NOMO-1 treated with dmso at 0.1 percent for 144 hours (cell line): Measurements from ENCODE around the gene FN3K.

Source experiments
- DNase-seq: peaks from one replicate; lab custom pipeline; 2025; ENCODE audit not compliant: unreplicated experiment; lab: John Stamatoyannopoulos, UW

Gene FN3K

DNA sequence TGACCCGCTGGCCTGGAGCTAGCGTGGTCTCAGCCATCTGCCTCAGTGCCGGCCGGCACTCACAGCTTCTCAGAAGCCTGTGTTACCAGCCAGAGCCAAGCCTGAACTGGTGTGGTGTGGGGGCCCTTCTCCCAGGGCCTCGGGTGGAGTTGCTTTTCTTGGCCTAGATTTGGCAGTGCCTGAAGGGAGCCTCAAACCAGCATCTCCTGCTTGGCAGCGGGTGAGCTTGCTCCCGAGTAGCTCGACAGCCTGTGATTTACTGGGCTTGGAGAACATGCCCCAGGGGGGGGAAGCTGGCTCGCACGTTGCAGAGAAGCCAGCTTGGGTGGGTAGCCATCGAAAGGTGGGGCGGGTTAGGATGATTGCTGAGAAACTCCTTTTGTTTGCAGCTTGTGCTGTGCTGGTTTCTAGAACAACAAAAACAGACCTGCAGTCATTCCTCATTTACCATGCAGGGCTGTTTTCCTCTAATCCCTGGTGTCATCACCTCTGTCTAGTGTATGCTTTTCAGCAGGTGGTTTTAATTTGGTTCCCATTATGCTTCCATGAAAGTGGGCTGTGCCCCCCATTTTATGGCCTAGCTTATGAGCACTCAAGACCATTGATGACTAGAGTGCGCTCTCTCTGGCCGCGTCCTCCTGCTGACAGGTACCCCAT, 58.7 kb downstream of the FN3K start:
- DNase-seq: no peak

DNA sequence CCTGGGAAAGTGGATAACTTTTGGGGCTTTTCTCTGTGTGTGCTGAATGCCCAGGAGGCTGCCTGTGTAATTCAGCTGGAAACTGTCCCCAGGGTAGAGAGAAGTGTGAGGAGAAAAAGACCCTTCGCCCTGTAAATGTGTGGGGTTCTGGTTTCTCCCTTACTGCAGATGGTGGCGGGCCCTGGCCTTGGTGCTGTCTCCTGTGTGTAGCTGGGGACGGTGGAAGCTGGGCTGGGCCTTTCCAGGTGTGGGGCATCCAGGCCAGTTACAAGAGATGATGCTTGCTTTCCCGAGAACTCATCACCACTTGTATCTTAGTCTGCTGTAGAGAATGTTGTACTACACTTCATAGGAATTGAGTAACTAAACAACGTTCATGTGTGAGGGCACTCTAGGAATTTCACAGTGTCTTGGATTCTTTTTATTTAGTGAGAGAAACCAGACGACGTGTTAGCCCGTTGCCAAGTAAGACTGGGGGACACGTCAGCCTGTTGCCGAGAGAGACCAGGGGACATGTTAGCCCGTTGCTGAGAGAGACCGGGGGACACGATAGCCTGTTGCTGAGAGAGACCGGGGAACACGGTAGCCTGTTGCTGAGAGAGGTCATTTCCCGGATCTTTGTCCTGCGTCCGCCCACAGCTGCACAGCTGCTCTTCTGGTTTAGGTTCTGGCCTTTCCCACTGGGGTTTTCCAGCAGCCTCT, 59.5 kb downstream of the FN3K start:
- DNase-seq: no peak

DNA sequence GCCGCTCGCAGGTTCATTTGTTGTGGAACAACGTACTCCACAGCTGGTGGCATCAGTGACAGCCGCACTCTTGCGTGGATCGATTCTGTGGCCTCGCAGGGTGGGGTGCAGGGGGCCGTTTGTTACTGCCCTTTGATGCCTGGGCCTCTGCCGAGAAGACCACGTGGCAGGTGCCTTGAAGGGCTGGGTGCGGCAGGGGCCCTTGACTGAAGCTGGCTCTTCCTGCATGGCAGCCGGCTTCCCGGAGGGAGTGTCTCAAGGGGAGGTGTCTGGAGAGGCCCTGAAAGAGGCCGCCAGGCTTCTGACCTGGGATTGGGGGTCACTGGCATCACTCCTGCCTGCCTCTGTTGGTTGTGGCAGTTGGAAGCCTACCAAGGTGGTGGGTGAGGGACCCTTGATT, 60.2 kb downstream of the FN3K start:
- DNase-seq: no peak

DNA sequence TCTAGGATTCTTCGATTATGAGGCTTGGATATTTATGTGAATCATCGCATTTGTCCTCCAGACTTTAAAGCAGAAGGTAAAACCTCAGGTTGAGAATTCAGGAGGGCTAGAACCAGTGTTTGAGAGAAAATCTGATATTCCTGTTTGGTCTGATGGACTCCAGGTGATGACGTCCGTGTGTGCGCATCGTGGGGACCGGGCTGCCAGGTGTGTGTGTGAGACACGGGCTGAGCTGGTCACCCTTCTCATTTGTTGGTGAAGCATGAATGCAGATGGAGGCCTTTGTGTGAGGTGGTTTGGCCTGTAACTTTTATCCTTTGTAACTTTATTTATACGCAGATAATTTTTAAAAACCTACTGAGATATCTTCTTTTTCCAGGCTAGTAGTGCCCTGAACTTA, 61.6 kb downstream of the FN3K start:
- no peak for DNase-seq

- DNase-seq: no peak
These were observed 63.3 kb downstream of the FN3K start for GRCh38 chr17:82798752-82799151.

DNA sequence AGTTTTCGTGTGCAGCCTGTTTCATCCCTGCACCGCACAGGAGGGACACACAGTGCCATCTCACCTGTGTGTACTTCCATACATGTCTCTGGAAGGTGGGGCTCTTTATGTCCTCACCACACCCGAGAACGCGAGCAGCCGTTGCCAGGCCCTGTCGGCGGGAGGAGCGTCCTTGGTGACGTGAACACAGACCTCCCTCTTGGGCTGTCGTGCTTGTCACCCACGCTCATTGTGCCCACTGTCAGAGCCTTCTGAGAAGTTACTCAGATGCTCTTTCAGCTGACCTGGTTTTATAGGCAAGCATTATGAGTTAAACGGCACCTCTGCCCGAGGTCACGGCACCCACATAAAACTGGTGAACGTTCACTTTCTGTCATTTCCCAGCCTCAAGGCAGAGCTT, 64.2 kb downstream of the FN3K start:
- DNase-seq: no peak
